HEK293 (cell line): Measurements from ENCODE around the gene PID1.

ENCODE experiments used
- BCL11A ChIP-seq: fragments of 450-650 bp; formaldehyde crosslinking; IDR thresholded peaks from 2 replicates; pipeline ENCODE4 v1.5.1; 2016; ENCODE audit warnings: low read depth, missing biosample characterization, missing genetic modification characterization
- MYNN ChIP-seq: fragments of 450-650 bp; formaldehyde crosslinking; IDR thresholded peaks from 2 replicates; pipeline ENCODE4 v1.5.1; 2016; ENCODE audit warnings: missing biosample characterization, missing genetic modification characterization, borderline replicate concordance
- SCRT1 ChIP-seq: fragments of 450-650 bp; formaldehyde crosslinking; IDR thresholded peaks from 2 replicates; pipeline ENCODE4 v1.5.1; 2016; ENCODE audit warnings: missing biosample characterization, missing genetic modification characterization, borderline replicate concordance
- ZBTB7A ChIP-seq: fragments of 450-650 bp; formaldehyde crosslinking; IDR thresholded peaks from 2 replicates; pipeline ENCODE4 v1.5.1; 2016; ENCODE audit warnings: low read depth, missing biosample characterization, missing genetic modification characterization
- ZNF211 ChIP-seq: fragments of 450-650 bp; formaldehyde crosslinking; IDR thresholded peaks from 2 replicates; pipeline ENCODE4 v1.5.1; 2016; ENCODE audit warnings: low read depth, missing biosample characterization, missing genetic modification characterization
- ZNF266 ChIP-seq: fragments of 450-650 bp; formaldehyde crosslinking; IDR thresholded peaks from 2 replicates; pipeline ENCODE4 v1.5.1; 2016; ENCODE audit warnings: missing biosample characterization, missing genetic modification characterization, low read depth
- ZNF521 ChIP-seq: fragments of 450-650 bp; formaldehyde crosslinking; IDR thresholded peaks from 2 replicates; pipeline ENCODE4 v1.5.1; 2017; ENCODE audit warnings: missing biosample characterization, mild to moderate bottlenecking, missing genetic modification characterization
- ZNF530 ChIP-seq: fragments of 450-650 bp; formaldehyde crosslinking; IDR thresholded peaks from 2 replicates; pipeline ENCODE4 v1.5.1; 2016; ENCODE audit warnings: low read depth, missing biosample characterization, missing genetic modification characterization
- TF ChIP-seq, protein P1 (sequence below): fragments of 450-650 bp; formaldehyde crosslinking; IDR thresholded peaks from 2 replicates; pipeline ENCODE4 v1.5.1; 2016; ENCODE audit warnings: missing biosample characterization, missing genetic modification characterization
- TF ChIP-seq, protein P2 (sequence below): fragments of 450-650 bp; formaldehyde crosslinking; IDR thresholded peaks from 2 replicates; pipeline ENCODE4 v1.5.1; 2016; ENCODE audit warnings: missing biosample characterization, missing genetic modification characterization
- TF ChIP-seq, protein P3 (sequence below): fragments of 450-650 bp; formaldehyde crosslinking; IDR thresholded peaks from 2 replicates; pipeline ENCODE4 v1.5.1; 2016; ENCODE audit warnings: missing biosample characterization, missing genetic modification characterization
- TF ChIP-seq, protein P4 (sequence below): fragments of 450-650 bp; formaldehyde crosslinking; IDR thresholded peaks from 2 replicates; pipeline ENCODE4 v1.5.1; 2016; ENCODE audit warnings: missing biosample characterization, missing genetic modification characterization

DNA sequence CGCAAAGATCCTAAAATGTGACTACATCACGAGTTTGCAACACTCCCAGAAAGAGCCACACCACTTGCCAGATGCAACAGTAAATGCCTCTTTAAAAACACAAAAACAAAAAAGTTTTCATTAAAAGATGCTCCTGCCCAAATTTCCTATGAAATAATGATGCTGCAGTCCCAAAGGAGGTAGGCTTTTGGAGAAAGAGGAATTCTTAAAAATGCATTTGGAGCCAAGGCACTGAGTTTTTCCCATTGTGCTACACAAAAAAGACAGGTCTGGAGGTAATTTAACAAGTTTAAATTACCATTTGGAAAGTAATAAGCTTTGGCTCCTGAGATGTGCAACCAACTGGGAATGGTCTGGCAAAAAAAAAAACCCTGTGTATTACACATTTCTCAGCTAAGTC, 145.0 kb downstream of the PID1 start:
- TF ChIP-seq, protein P1, sequence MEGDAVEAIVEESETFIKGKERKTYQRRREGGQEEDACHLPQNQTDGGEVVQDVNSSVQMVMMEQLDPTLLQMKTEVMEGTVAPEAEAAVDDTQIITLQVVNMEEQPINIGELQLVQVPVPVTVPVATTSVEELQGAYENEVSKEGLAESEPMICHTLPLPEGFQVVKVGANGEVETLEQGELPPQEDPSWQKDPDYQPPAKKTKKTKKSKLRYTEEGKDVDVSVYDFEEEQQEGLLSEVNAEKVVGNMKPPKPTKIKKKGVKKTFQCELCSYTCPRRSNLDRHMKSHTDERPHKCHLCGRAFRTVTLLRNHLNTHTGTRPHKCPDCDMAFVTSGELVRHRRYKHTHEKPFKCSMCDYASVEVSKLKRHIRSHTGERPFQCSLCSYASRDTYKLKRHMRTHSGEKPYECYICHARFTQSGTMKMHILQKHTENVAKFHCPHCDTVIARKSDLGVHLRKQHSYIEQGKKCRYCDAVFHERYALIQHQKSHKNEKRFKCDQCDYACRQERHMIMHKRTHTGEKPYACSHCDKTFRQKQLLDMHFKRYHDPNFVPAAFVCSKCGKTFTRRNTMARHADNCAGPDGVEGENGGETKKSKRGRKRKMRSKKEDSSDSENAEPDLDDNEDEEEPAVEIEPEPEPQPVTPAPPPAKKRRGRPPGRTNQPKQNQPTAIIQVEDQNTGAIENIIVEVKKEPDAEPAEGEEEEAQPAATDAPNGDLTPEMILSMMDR (tag by site-specific recombination) = no peak
- TF ChIP-seq ZBTB7A (tag by site-specific recombination) = no peak
- no peak for TF ChIP-seq ZNF266 (tag by site-specific recombination)
- TF ChIP-seq, protein P2, sequence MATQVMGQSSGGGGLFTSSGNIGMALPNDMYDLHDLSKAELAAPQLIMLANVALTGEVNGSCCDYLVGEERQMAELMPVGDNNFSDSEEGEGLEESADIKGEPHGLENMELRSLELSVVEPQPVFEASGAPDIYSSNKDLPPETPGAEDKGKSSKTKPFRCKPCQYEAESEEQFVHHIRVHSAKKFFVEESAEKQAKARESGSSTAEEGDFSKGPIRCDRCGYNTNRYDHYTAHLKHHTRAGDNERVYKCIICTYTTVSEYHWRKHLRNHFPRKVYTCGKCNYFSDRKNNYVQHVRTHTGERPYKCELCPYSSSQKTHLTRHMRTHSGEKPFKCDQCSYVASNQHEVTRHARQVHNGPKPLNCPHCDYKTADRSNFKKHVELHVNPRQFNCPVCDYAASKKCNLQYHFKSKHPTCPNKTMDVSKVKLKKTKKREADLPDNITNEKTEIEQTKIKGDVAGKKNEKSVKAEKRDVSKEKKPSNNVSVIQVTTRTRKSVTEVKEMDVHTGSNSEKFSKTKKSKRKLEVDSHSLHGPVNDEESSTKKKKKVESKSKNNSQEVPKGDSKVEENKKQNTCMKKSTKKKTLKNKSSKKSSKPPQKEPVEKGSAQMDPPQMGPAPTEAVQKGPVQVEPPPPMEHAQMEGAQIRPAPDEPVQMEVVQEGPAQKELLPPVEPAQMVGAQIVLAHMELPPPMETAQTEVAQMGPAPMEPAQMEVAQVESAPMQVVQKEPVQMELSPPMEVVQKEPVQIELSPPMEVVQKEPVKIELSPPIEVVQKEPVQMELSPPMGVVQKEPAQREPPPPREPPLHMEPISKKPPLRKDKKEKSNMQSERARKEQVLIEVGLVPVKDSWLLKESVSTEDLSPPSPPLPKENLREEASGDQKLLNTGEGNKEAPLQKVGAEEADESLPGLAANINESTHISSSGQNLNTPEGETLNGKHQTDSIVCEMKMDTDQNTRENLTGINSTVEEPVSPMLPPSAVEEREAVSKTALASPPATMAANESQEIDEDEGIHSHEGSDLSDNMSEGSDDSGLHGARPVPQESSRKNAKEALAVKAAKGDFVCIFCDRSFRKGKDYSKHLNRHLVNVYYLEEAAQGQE (tag by site-specific recombination) = no peak
- TF ChIP-seq, protein P3, sequence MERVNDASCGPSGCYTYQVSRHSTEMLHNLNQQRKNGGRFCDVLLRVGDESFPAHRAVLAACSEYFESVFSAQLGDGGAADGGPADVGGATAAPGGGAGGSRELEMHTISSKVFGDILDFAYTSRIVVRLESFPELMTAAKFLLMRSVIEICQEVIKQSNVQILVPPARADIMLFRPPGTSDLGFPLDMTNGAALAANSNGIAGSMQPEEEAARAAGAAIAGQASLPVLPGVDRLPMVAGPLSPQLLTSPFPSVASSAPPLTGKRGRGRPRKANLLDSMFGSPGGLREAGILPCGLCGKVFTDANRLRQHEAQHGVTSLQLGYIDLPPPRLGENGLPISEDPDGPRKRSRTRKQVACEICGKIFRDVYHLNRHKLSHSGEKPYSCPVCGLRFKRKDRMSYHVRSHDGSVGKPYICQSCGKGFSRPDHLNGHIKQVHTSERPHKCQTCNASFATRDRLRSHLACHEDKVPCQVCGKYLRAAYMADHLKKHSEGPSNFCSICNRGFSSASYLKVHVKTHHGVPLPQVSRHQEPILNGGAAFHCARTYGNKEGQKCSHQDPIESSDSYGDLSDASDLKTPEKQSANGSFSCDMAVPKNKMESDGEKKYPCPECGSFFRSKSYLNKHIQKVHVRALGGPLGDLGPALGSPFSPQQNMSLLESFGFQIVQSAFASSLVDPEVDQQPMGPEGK (tag by site-specific recombination) = no peak
- TF ChIP-seq BCL11A (tag by site-specific recombination) = no peak
- TF ChIP-seq MYNN (tag by site-specific recombination) = no peak
- no peak for TF ChIP-seq SCRT1 (tag by site-specific recombination)
- TF ChIP-seq ZNF211 (tag by site-specific recombination) = no peak
- TF ChIP-seq, protein P4, sequence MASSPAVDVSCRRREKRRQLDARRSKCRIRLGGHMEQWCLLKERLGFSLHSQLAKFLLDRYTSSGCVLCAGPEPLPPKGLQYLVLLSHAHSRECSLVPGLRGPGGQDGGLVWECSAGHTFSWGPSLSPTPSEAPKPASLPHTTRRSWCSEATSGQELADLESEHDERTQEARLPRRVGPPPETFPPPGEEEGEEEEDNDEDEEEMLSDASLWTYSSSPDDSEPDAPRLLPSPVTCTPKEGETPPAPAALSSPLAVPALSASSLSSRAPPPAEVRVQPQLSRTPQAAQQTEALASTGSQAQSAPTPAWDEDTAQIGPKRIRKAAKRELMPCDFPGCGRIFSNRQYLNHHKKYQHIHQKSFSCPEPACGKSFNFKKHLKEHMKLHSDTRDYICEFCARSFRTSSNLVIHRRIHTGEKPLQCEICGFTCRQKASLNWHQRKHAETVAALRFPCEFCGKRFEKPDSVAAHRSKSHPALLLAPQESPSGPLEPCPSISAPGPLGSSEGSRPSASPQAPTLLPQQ = no peak
- no peak for TF ChIP-seq ZNF521 (tag by site-specific recombination)
- no peak for TF ChIP-seq ZNF530 (tag by site-specific recombination)
